DOHH2 (cell line): ENCODE data around the gene ALDH5A1.

Experiments
- H3F3A ChIP-seq: fragments of 200-600 bp; sonication (generic), shearing (Covaris generic); 2 replicates; pipeline ENCODE4 v1.6.0; 2016; ENCODE audit warnings: antibody characterized with exemption, mild to moderate bottlenecking; ENCODE audit not compliant: control insufficient read depth, insufficient read depth
- H3K27ac ChIP-seq: fragments of 200-600 bp; sonication (generic); 2 replicates; pipeline ENCODE4 v1.5.1; 2014; ENCODE audit warnings: low read depth, mild to moderate bottlenecking, low read length, moderate library complexity
- H3K27me3 ChIP-seq: fragments of 200-600 bp; sonication (generic); 2 replicates; pipeline ENCODE4 v1.6.1; 2014; ENCODE audit warnings: mild to moderate bottlenecking, low read length, mixed read lengths; ENCODE audit not compliant: control insufficient read depth
- H3K36me3 ChIP-seq: fragments of 200-600 bp; sonication (generic); 2 replicates; pipeline ENCODE4 v1.6.1; 2014; ENCODE audit warnings: mild to moderate bottlenecking, low read length, moderate library complexity, mixed read lengths; ENCODE audit not compliant: control insufficient read depth
- H3K4me1 ChIP-seq: fragments of 200-600 bp; sonication (generic); 2 replicates; pipeline ENCODE4 v1.6.1; 2014; ENCODE audit warnings: mild to moderate bottlenecking, low read length, mixed read lengths; ENCODE audit not compliant: control insufficient read depth
- H3K4me2 ChIP-seq: fragments of 200-600 bp; sonication (generic); 2 replicates; pipeline ENCODE4 v1.6.0; 2014; ENCODE audit warnings: mild to moderate bottlenecking, low read length, moderate library complexity
- H3K4me3 ChIP-seq: fragments of 200-600 bp; sonication (generic); 2 replicates; pipeline ENCODE4 v1.5.1; 2014; ENCODE audit warnings: mild to moderate bottlenecking, low read length, mixed read lengths
- H3K79me2 ChIP-seq: fragments of 200-600 bp; sonication (generic); 2 replicates; pipeline ENCODE4 v1.6.1; 2014; ENCODE audit warnings: mild to moderate bottlenecking, low read length, mixed read lengths; ENCODE audit not compliant: control insufficient read depth
- H3K9me2 ChIP-seq: fragments of 200-600 bp; sonication (generic); replicated peaks from 2 replicates; pipeline ENCODE4 v1.6.1; 2014; ENCODE audit warnings: mild to moderate bottlenecking, low read length, mixed read lengths; ENCODE audit not compliant: control insufficient read depth
- H3K9me3 ChIP-seq: fragments of 200-600 bp; sonication (generic); 2 replicates; pipeline ENCODE4 v1.6.1; 2014; ENCODE audit warnings: antibody characterized with exemption, low read length, mixed read lengths; ENCODE audit not compliant: control insufficient read depth, insufficient read depth
- H4K20me1 ChIP-seq: fragments of 200-600 bp; sonication (generic); 2 replicates; pipeline ENCODE4 v1.6.0; 2014; ENCODE audit warnings: low read depth, mild to moderate bottlenecking, antibody characterized with exemption, low read length, moderate library complexity; ENCODE audit not compliant: control insufficient read depth, insufficient read depth
- EZH2phosphoT487 ChIP-seq: fragments of 200-600 bp; sonication (generic); IDR thresholded peaks from 2 replicates; pipeline ENCODE4 v1.6.1; 2017; ENCODE audit warnings: borderline replicate concordance, mild to moderate bottlenecking, antibody characterized with exemption, low read length, moderate library complexity, mixed read lengths
- TF ChIP-seq, protein P1 (sequence below): fragments of 200-600 bp; sonication (generic); IDR thresholded peaks from one replicate; pipeline ENCODE4 v1.5.1; 2014; ENCODE audit warnings: antibody characterized with exemption, mild to moderate bottlenecking, low read depth, low read length; ENCODE audit not compliant: poor library complexity, severe bottlenecking

ALDH5A1 gene

DNA sequence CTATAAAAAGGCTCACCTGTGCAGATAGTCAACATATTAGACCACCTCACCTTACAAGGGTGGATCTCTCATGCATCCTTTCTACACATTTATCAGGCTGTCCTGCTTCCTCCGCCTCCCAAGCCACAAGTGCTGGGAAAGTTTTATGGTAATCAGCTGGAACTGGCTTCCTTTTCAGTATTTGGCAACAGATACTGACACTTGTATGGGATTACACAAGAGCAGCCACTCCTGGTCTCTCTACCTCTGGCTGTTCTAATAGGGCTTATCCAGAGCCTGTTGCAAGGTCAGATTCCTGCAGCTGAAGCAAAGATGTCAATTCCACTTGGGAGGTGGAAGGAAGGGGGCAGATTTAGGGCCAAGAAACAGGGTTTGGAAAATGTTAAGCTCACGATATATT lies 4.9 kb upstream of the ALDH5A1 start:
- TF ChIP-seq, protein P1, sequence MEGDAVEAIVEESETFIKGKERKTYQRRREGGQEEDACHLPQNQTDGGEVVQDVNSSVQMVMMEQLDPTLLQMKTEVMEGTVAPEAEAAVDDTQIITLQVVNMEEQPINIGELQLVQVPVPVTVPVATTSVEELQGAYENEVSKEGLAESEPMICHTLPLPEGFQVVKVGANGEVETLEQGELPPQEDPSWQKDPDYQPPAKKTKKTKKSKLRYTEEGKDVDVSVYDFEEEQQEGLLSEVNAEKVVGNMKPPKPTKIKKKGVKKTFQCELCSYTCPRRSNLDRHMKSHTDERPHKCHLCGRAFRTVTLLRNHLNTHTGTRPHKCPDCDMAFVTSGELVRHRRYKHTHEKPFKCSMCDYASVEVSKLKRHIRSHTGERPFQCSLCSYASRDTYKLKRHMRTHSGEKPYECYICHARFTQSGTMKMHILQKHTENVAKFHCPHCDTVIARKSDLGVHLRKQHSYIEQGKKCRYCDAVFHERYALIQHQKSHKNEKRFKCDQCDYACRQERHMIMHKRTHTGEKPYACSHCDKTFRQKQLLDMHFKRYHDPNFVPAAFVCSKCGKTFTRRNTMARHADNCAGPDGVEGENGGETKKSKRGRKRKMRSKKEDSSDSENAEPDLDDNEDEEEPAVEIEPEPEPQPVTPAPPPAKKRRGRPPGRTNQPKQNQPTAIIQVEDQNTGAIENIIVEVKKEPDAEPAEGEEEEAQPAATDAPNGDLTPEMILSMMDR = no peak
- TF ChIP-seq EZH2phosphoT487 = no peak
- no peak overlapping the region for H3K4me3 ChIP-seq
- H3K36me3 ChIP-seq = no peaks in the 10 kb centered on the region
- no peaks in the 10 kb centered on the region for H3F3A ChIP-seq
- H3K27me3 ChIP-seq = no peaks in the 10 kb centered on the region
- no peak overlapping the region for H3K27ac ChIP-seq
- H3K9me3 ChIP-seq = no peaks in the 10 kb centered on the region
- no peaks in the 10 kb centered on the region for H3K79me2 ChIP-seq
- no peaks in the 10 kb centered on the region for H4K20me1 ChIP-seq
- H3K4me1 ChIP-seq = peaks cover 19% of the 10 kb centered on the region
- H3K9me2 ChIP-seq = no peaks in the 10 kb centered on the region
- H3K4me2 ChIP-seq = no peak overlapping the region

DNA sequence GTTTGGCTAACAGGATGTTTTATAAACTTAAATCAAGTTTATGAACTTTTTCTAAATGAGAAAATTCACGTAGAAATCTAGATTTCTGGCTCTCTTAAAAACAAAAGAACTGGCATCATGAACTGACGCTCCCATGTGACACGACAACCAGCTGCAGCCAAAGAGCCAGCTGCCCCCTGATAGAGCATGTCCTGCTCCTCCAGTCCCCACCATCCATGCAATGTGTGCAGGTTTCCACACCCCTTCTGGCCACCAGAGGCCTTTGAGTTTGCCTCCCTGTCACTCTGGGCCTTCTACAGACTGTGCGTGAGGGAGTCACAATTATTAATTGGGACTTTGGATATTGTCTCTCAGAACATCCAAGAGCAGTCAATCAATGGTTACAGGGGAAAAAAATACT lies 3.8 kb upstream of the ALDH5A1 start:
- H3K79me2 ChIP-seq = no peaks in the 10 kb centered on the region

DNA sequence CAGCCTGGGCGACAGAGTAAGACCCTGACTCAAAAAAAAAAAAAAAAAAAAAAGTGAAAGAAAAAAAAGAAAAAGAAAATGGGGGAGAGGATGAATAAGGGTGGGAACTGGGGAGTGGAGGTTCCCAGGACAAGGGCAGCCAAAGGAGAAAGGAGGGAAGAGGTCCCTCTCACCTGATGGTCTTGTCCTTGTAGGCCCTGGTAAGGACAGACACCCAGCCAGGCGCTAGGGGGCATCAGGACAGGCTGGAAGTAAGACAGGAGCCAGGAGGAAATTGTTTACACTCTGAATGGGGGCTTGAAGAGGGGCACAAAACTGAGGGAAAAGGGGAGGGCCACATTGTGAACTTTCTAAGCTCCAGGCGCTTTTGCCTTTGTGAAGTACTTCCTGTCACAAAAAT lies 2.3 kb upstream of the ALDH5A1 start:
- no peak overlapping the region for H3K4me2 ChIP-seq
- H3K27ac ChIP-seq = no peak overlapping the region
- H3K4me1 ChIP-seq = peaks cover 31% of the 10 kb centered on the region
- H3K79me2 ChIP-seq = no peaks in the 10 kb centered on the region
- no peaks in the 10 kb centered on the region for H3K27me3 ChIP-seq
- H4K20me1 ChIP-seq = no peaks in the 10 kb centered on the region
- TF ChIP-seq, protein P1 = peak; percentile 53
- no peak for TF ChIP-seq EZH2phosphoT487
- H3K9me2 ChIP-seq = no peaks in the 10 kb centered on the region
- H3K4me3 ChIP-seq = no peak overlapping the region
- H3F3A ChIP-seq = no peaks in the 10 kb centered on the region
- H3K9me3 ChIP-seq = no peaks in the 10 kb centered on the region
- peaks cover 9% of the 10 kb centered on the region for H3K36me3 ChIP-seq

More for the DNA sequence above, 3.8 kb upstream of the ALDH5A1 start:
- Histone ChIP-seq H3K36me3 (no peaks in the 10 kb centered on the region), H3K27ac (no peak overlapping the region), H4K20me1 (no peaks in the 10 kb centered on the region), H3K9me3 (no peaks in the 10 kb centered on the region), H3K9me2 (no peaks in the 10 kb centered on the region), H3K4me3 (no peak overlapping the region), H3K4me1 (peaks cover 28% of the 10 kb centered on the region), H3K4me2 (no peak overlapping the region), H3F3A (no peaks in the 10 kb centered on the region), H3K27me3 (no peaks in the 10 kb centered on the region)
- no peak for TF ChIP-seq EZH2phosphoT487
- TF ChIP-seq, protein P1 = no peak
